SK-N-SH (cell line): ENCODE results near the gene SLC5A3. TPM values are rescaled to one million over a fixed set of nuclear protein-coding genes. Genes with fewer than 3 reads are reported as not detected.

ENCODE experiments used
- CTCF ChIA-PET: fragments of 300-600, 350-600 bp; formaldehyde crosslinking; extraction: SDS; loops from one replicate; lab custom pipeline; 2021; lab: Yijun Ruan, JAX
- POLR2A ChIA-PET: fragments of 350-600 bp; sonication (Branson Sonifier 250); formaldehyde crosslinking; extraction: SDS; loops from one replicate; lab custom pipeline; 2020; ENCODE audit warnings: antibody characterized with exemption, inconsistent platforms; lab: Yijun Ruan, JAX
- DNase-seq: peaks from one replicate; pipeline ENCODE4 v3.0.0; 2012
- H2AFZ ChIP-seq: fragments of 200-600 bp; sonication (generic); 2 replicates; pipeline ENCODE4 v1.8.1; 2016; ENCODE audit warnings: antibody characterized with exemption, mild to moderate bottlenecking, low read depth
- H3F3A ChIP-seq: fragments of 200-600 bp; sonication (generic); replicated peaks from 2 replicates; pipeline ENCODE3; 2016; ENCODE audit warnings: antibody characterized with exemption, mild to moderate bottlenecking; ENCODE audit not compliant: insufficient read depth
- H3K27ac ChIP-seq, 2 experiments: fragments of 200-500 bp in 1 of 2; fragments of 200-600 bp in 1 of 2; sonication (Bioruptor generic) in 1 of 2; sonication (generic), shearing (Covaris generic) in 1 of 2; 2 replicates each; pipeline versions ENCODE4 v1.5.1 to v1.6.1; 2014 to 2016; ENCODE audit warnings: low read depth in 2 of 2, inconsistent platforms in 1 of 2, low read length in 1 of 2, mild to moderate bottlenecking in 1 of 2, mixed read lengths in 1 of 2
- H3K27me3 ChIP-seq: fragments of 200-600 bp; sonication (generic), shearing (Covaris generic); 2 replicates; pipeline ENCODE4 v1.6.1; 2016; ENCODE audit warnings: mixed run types; ENCODE audit not compliant: insufficient read depth
- H3K36me3 ChIP-seq, 2 experiments: fragments of 200-500 bp in 1 of 2; fragments of 200-600 bp in 1 of 2; sonication (Bioruptor generic) in 1 of 2; sonication (generic) in 1 of 2; replicated peaks in 1 of 2; 2 replicates each; pipeline versions ENCODE3 to v1.5.1; 2014 to 2016; ENCODE audit warnings: low read length in 1 of 2, mild to moderate bottlenecking in 1 of 2; ENCODE audit not compliant: insufficient read depth in 2 of 2, control insufficient read depth in 1 of 2
- H3K4me1 ChIP-seq, 2 experiments: fragments of 200-500 bp in 1 of 2; fragments of 200-600 bp in 1 of 2; sonication (Bioruptor generic) in 1 of 2; sonication (generic), shearing (Covaris generic) in 1 of 2; 2 replicates each; pipeline versions ENCODE4 v1.5.1 to v1.6.1; 2014 to 2016; ENCODE audit warnings: low read depth in 1 of 2, low read length in 1 of 2, mixed run types in 1 of 2; ENCODE audit not compliant: insufficient read depth in 2 of 2, control insufficient read depth in 1 of 2
- H3K4me2 ChIP-seq: fragments of 200-600 bp; sonication (generic), shearing (Covaris generic); 2 replicates; pipeline ENCODE4 v1.6.1; 2017; ENCODE audit warnings: mixed run types
- H3K4me3 ChIP-seq, 2 experiments: fragments of 200-500 bp in 1 of 2; fragments of 200-600 bp in 1 of 2; sonication (Bioruptor generic) in 1 of 2; sonication (generic), shearing (Covaris generic) in 1 of 2; 2 replicates each; pipeline versions ENCODE4 v1.5.1 to v1.8.1; 2014 to 2016; ENCODE audit warnings: low read depth in 2 of 2, inconsistent platforms in 1 of 2, low read length in 1 of 2, mild to moderate bottlenecking in 1 of 2, mixed read lengths in 1 of 2, moderate library complexity in 1 of 2
- H3K79me2 ChIP-seq: fragments of 200-600 bp; sonication (generic); 2 replicates; pipeline ENCODE4 v1.8.1; 2017; ENCODE audit warnings: mild to moderate bottlenecking; ENCODE audit not compliant: insufficient read depth
- H3K9ac ChIP-seq: fragments of 200-600 bp; sonication (generic); 2 replicates; pipeline ENCODE4 v1.6.1; 2017; ENCODE audit warnings: mixed run types
- H3K9me2 ChIP-seq: fragments of 200-600 bp; sonication (generic); 2 replicates; pipeline ENCODE4 v1.6.1; 2017; ENCODE audit warnings: mixed run types
- H3K9me3 ChIP-seq: fragments of 200-600 bp; sonication (generic); 2 replicates; pipeline ENCODE4 v1.6.1; 2017; ENCODE audit warnings: mixed run types, mild to moderate bottlenecking, moderate library complexity
- H4K20me1 ChIP-seq: fragments of 200-600 bp; sonication (generic); 2 replicates; pipeline ENCODE4 v1.6.1; 2017; ENCODE audit warnings: mild to moderate bottlenecking, mixed run types; ENCODE audit not compliant: insufficient read depth
- EZH2phosphoT487 ChIP-seq: fragments of 200-600 bp; sonication (generic); IDR thresholded peaks from 2 replicates; pipeline ENCODE4 v1.6.1; 2017; ENCODE audit warnings: low read depth, mixed run types, mild to moderate bottlenecking, antibody characterized with exemption, moderate library complexity, borderline replicate concordance
- FOXM1 ChIP-seq: IDR thresholded peaks from 2 replicates; pipeline ENCODE4 v1.4.0; 2012; ENCODE audit warnings: low read depth, mild to moderate bottlenecking
- GABPA ChIP-seq: IDR thresholded peaks from 2 replicates; pipeline ENCODE4 v1.4.0; 2012; ENCODE audit warnings: low read depth, mild to moderate bottlenecking
- MAX ChIP-seq: IDR thresholded peaks from 2 replicates; pipeline ENCODE4 v1.4.0; 2012; ENCODE audit warnings: low read depth
- POLR2AphosphoS5 ChIP-seq: IDR thresholded peaks from 2 replicates; pipeline ENCODE4 v1.6.1; 2012; ENCODE audit warnings: low read depth, low read length
- RAD21 ChIP-seq: IDR thresholded peaks from 2 replicates; pipeline ENCODE4 v1.6.1; 2012; ENCODE audit warnings: mild to moderate bottlenecking, low read length
- RCOR1 ChIP-seq: fragments of 150-350 bp; IDR thresholded peaks from 2 replicates; pipeline ENCODE4 v1.6.1; 2017; ENCODE audit warnings: antibody characterized with exemption, low read length
- TCF12 ChIP-seq: IDR thresholded peaks from 2 replicates; pipeline ENCODE4 v1.4.0; 2012
- TEAD4 ChIP-seq: IDR thresholded peaks from 2 replicates; pipeline ENCODE4 v1.4.0; 2012; ENCODE audit warnings: mild to moderate bottlenecking, borderline replicate concordance; ENCODE audit not compliant: insufficient read depth
- WGBS: methylation state at CpG from one replicate; pipeline ENCODE4 v1.1.6; 2017; ENCODE audit warnings: low lambda C conversion rate; 5-methylcytosine and 5-hydroxymethylcytosine counted together
- polyA plus RNA-seq, 3 experiments: library from polyadenylated mRNA; depleted of rRNA; stranded (reverse); fragments of >200 nt; gene quantifications; 2 replicates each; pipeline ENCODE4 v1.2.3, GENCODE V29; 2012
- TF ChIP-seq, protein P1 (sequence below): IDR thresholded peaks from 2 replicates; pipeline ENCODE4 v1.6.1; 2012; ENCODE audit warnings: mild to moderate bottlenecking, low read depth, low read length, moderate library complexity
- TF ChIP-seq, protein P2 (sequence below): fragments of 150-350 bp; IDR thresholded peaks from 2 replicates; pipeline ENCODE4 v1.6.1; 2017; ENCODE audit warnings: antibody characterized with exemption, low read length, low read depth, borderline replicate concordance
- TF ChIP-seq, protein P3 (sequence below): fragments of 150-350 bp; IDR thresholded peaks from 2 replicates; pipeline ENCODE4 v1.6.1; 2016; ENCODE audit warnings: mild to moderate bottlenecking, low read depth, low read length

The SLC5A3 gene
- polyA plus RNA-seq, 1 of the 3 experiments (the other 2 are of a cell fraction), result 3.0 TPM

DNA sequence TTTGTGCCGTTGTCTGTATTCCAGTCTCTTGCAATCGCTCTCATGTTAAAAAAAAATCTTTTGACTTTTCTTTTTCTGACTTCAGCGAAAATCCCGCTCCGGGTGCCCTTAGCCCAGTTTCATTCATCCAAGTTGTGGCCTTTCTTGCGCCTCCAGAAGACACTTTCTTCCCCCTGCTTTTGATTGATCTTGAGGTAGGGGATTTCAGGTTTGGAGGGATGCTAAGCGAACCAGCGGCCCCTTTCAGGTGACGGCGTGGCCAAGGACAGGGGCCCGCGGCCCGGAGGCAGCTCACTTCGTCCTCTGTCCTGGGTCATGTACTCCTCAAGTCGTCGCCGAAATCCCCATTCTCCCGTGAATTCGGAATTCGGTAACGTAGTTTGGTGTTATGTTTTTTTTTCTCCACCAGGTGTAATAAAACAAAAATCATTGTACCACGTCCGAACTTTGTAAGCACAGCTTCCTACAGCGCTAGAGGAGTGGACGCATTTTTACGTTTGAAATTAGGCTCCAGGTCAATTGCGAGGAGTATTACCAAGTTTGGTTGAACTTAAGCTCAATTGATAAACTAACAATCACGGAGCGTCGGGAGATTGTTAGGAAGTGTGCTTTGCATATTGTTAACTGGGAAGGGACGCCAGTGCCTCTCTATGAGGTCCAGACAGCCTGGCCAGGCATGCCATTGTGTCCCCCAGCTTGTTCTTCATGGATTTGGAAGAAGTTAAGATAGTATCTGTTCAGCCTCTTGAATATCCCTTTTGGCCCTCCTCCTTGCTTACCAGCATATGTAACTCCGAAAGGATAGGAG lies 1.1 kb downstream of the SLC5A3 start:
- Histone ChIP-seq H3K4me1 (peaks cover 18 to 34% of the 10 kb centered on the region in 2 experiments), H3K9ac (peak overlapping the region; percentile 79), H3K27ac (peak overlapping the region; percentile 28 to 94; a peak in 2 of 4 replicates), H3K4me3 (peak overlapping the region; percentile 75 to 89), H3F3A (peaks cover 5% of the 10 kb centered on the region), H3K4me2 (peak overlapping the region; percentile 99), H4K20me1 (peaks cover 43% of the 10 kb centered on the region), H3K9me3 (no peaks in the 10 kb centered on the region), H2AFZ (0 out of 2 replicates have a peak overlapping the region, but pooled peaks have one; percentile 30), H3K27me3 (no peaks in the 10 kb centered on the region), H3K79me2 (peaks cover 54% of the 10 kb centered on the region), H3K36me3 (peaks cover 5 to 32% of the 10 kb centered on the region in 2 experiments), H3K9me2 (no peaks in the 10 kb centered on the region)
- POLR2A ChIA-PET, result interaction anchor here (0.8 to 2.6 kb wide), 2 partner anchors 127 to 273 kb away, joined by 4 to 12 read pairs; no protein-coding TSS in a partner anchor
- DNase-seq, result peak; percentile 20
- CTCF ChIA-PET, result interaction anchor here (0.9 to 5.5 kb wide), 8 partner anchors 18 to 288 kb away, joined by 3 to 43 read pairs (median 10); no protein-coding TSS in a partner anchor
- TF ChIP-seq TCF12 (no peak), GABPA (no peak), RAD21 (0 out of 2 replicates have a peak, but pooled peaks have one; percentile 3), TEAD4 (no peak), MAX (no peak), FOXM1 (no peak), POLR2AphosphoS5 (no peak)
- TF ChIP-seq, protein P1, sequence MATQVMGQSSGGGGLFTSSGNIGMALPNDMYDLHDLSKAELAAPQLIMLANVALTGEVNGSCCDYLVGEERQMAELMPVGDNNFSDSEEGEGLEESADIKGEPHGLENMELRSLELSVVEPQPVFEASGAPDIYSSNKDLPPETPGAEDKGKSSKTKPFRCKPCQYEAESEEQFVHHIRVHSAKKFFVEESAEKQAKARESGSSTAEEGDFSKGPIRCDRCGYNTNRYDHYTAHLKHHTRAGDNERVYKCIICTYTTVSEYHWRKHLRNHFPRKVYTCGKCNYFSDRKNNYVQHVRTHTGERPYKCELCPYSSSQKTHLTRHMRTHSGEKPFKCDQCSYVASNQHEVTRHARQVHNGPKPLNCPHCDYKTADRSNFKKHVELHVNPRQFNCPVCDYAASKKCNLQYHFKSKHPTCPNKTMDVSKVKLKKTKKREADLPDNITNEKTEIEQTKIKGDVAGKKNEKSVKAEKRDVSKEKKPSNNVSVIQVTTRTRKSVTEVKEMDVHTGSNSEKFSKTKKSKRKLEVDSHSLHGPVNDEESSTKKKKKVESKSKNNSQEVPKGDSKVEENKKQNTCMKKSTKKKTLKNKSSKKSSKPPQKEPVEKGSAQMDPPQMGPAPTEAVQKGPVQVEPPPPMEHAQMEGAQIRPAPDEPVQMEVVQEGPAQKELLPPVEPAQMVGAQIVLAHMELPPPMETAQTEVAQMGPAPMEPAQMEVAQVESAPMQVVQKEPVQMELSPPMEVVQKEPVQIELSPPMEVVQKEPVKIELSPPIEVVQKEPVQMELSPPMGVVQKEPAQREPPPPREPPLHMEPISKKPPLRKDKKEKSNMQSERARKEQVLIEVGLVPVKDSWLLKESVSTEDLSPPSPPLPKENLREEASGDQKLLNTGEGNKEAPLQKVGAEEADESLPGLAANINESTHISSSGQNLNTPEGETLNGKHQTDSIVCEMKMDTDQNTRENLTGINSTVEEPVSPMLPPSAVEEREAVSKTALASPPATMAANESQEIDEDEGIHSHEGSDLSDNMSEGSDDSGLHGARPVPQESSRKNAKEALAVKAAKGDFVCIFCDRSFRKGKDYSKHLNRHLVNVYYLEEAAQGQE, result no peak
- 31% methylated on average over 32 of the region's 32 CpGs for WGBS

- Histone ChIP-seq H3K4me3 (peak overlapping the region; percentile 75 to 89), H4K20me1 (peaks cover 47% of the 10 kb centered on the region), H3K79me2 (peaks cover 60% of the 10 kb centered on the region), H2AFZ (no peak overlapping the region), H3K9me2 (no peaks in the 10 kb centered on the region), H3K27ac (no peak overlapping the region), H3K4me1 (peaks cover 18 to 39% of the 10 kb centered on the region in 2 experiments), H3K9me3 (no peaks in the 10 kb centered on the region), H3F3A (peaks cover 8% of the 10 kb centered on the region), H3K9ac (peak overlapping the region; percentile 79), H3K27me3 (no peaks in the 10 kb centered on the region), H3K36me3 (peaks cover 7 to 33% of the 10 kb centered on the region in 2 experiments), H3K4me2 (peak overlapping the region; percentile 99)
- POLR2A ChIA-PET, result interaction anchor here (2.6 kb wide), 1 partner anchor 127 kb away, joined by 12 read pairs; no protein-coding TSS in a partner anchor
- 92% methylated on average over 2 of the region's 2 CpGs for WGBS
- CTCF ChIA-PET, result interaction anchor here (1.3 to 5.5 kb wide), 6 partner anchors 17 to 278 kb away, joined by 3 to 43 read pairs (median 18); no protein-coding TSS in a partner anchor
- TF ChIP-seq FOXM1 (no peak), GABPA (no peak), EZH2phosphoT487 (no peak), RCOR1 (no peak), RAD21 (no peak)
- TF ChIP-seq, protein P2, sequence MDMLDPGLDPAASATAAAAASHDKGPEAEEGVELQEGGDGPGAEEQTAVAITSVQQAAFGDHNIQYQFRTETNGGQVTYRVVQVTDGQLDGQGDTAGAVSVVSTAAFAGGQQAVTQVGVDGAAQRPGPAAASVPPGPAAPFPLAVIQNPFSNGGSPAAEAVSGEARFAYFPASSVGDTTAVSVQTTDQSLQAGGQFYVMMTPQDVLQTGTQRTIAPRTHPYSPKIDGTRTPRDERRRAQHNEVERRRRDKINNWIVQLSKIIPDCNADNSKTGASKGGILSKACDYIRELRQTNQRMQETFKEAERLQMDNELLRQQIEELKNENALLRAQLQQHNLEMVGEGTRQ, result no peak
- TF ChIP-seq, protein P3, sequence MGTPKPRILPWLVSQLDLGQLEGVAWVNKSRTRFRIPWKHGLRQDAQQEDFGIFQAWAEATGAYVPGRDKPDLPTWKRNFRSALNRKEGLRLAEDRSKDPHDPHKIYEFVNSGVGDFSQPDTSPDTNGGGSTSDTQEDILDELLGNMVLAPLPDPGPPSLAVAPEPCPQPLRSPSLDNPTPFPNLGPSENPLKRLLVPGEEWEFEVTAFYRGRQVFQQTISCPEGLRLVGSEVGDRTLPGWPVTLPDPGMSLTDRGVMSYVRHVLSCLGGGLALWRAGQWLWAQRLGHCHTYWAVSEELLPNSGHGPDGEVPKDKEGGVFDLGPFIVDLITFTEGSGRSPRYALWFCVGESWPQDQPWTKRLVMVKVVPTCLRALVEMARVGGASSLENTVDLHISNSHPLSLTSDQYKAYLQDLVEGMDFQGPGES, result no peak
- DNase-seq, result no peak
These were observed 1.7 kb downstream of the SLC5A3 start for GRCh38 chr21:34075091-34075425.
